NCI-H510A (cell line): ENCODE data around the gene DKK2.
"Not testable (repeated sequence)": the region's sequence is repeated elsewhere in the genome, so short reads cannot be mapped to it uniquely, and the experiment has no call there.

Experiments
- DNase-seq: peaks from one replicate; lab custom pipeline; 2025; lab: John Stamatoyannopoulos, UW

The DKK2 gene

DNA sequence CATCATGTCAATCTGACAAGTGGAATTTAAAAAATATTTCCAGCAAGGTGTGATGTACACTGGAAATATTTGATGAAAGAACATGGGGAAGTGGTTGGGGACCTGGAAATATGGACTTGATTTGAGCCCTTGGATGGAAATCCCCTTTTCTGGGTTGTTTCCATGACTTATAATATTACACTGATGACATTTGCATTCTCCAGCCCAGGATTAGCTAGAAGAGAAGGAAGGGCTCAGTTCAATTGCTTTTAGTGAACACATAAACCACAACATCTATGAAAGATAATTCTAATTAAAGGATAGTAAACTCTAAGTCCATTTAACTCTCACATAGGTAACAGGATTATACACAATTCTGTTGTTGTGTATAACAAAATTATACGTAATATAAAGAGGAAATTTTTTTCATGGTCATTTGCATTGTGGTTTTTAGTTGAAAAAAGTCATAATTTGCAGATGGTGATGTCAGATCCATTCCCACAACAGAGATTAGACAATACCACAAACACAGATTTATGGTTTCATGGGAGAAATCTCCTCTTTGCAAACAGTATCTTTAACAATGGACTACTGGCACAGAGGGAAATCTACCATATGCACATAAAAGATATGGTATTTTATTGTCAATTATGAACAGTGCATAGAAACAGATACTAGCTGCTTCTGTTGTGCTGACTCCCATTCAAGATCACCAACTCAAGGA, 126.5 kb downstream of the DKK2 start:
- DNase-seq, result no peak

- not testable (repeated sequence) for DNase-seq
These were observed 128.1 kb downstream of the DKK2 start for GRCh38 chr4:106908049-106908448.

- DNase-seq, result no peak
These were observed 128.9 kb downstream of the DKK2 start for GRCh38 chr4:106907216-106907615.

GRCh38 chr4:106906728-106907127, 129.4 kb downstream of the DKK2 start:
- no peak for DNase-seq

GRCh38 chr4:106898621-106899230, 137.4 kb downstream of the DKK2 start:
- no peak for DNase-seq

GRCh38 chr4:106893903-106894302, 142.2 kb downstream of the DKK2 start:
- no peak for DNase-seq

DNA sequence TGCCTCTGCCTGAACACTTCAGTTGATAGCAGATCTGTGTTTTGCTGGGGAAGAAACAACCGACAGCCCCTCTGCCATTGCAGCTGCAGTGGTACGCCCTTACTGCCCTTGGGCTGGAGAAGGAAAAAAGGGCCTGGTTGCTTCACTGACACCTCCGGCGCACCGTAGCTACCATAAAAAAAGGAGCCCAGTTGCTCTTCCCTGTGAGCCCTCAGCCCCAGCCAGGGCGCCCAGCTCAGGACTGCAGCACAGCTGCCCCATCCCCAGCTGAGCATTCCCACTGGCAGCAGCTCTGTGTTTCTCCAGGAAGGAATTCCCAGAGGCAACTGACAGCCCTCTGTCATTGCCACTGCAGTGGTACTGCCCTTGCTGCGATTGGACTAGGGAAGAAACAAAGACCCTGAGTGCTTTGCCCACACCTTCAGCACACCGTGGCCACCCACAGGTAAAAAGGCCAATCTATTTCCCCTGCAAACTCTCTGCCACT, 142.7 kb downstream of the DKK2 start:
- DNase-seq, result no peak

- no peak for DNase-seq
These were observed 143.3 kb downstream of the DKK2 start for GRCh38 chr4:106892786-106893185.

DNA sequence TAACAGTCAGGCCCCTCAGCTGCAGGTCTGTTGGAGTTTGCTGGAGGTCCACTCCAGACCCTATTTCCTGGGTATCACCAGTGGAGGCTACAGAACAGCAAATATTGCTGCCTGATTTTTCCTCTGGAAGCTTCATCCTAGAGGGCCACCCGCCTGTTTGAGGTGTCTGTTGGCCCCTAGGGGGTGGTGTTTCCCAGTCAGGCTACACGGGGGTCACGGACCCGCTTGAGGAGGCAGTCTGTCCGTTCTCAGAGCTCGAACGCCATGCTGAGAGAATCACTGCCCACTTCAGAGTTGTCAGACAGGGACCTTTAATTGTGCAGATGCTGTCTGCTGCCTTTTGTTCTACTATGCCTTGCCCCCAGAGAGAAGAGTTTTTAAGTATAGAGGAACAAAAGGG, 160.8 kb downstream of the DKK2 start:
- DNase-seq, result no peak
